HepG2 (cell line): ENCODE results near the gene NAPB. TPM values are rescaled to one million over a fixed set of nuclear protein-coding genes. Genes with fewer than 3 reads are reported as not detected.

Experiments used
- ARID5B ChIP-seq: IDR thresholded peaks from 2 replicates; pipeline ENCODE4 v1.4.0; 2020; ENCODE audit warnings: mild to moderate bottlenecking, missing genetic modification reagents
- ARNT ChIP-seq: fragments of 450-650 bp; IDR thresholded peaks from 2 replicates; pipeline ENCODE4 v1.6.1; 2017
- FOSL2 ChIP-seq: sonication (generic); formaldehyde crosslinking; IDR thresholded peaks from 2 replicates; pipeline ENCODE4 v1.4.0; 2020; ENCODE audit warnings: missing genetic modification reagents
- FOXK2 ChIP-seq: fragments of 450-650 bp; IDR thresholded peaks from 2 replicates; pipeline ENCODE4 v1.6.1; 2016
- FOXP1 ChIP-seq, 2 experiments: fragments of 450-650 bp in 1 of 2; IDR thresholded peaks; 2 replicates each; pipeline ENCODE4 v1.6.1; 2017 to 2018; ENCODE audit warnings: antibody characterized with exemption in 1 of 2
- HMGA1 ChIP-seq: sonication (generic); formaldehyde crosslinking; conservative IDR thresholded peaks from 2 replicates; pipeline ENCODE4 v1.4.0; 2020; ENCODE audit warnings: missing genetic modification reagents
- ISX ChIP-seq: sonication (generic); formaldehyde crosslinking; conservative IDR thresholded peaks from 2 replicates; pipeline ENCODE4 v1.5.0; 2020; ENCODE audit warnings: missing genetic modification reagents
- MEIS2 ChIP-seq: sonication (generic); formaldehyde crosslinking; IDR thresholded peaks from 2 replicates; pipeline ENCODE4 v1.9.0; 2021; ENCODE audit warnings: mild to moderate bottlenecking, missing genetic modification reagents
- MXI1 ChIP-seq: IDR thresholded peaks from 3 replicates; pipeline ENCODE4 v1.6.1; 2012; ENCODE audit warnings: low read depth, low read length, inconsistent platforms, borderline replicate concordance
- SALL1 ChIP-seq: sonication (generic); formaldehyde crosslinking; IDR thresholded peaks from 2 replicates; pipeline ENCODE4 v1.8.0; 2022; ENCODE audit warnings: mild to moderate bottlenecking, missing genetic modification reagents
- SAP130 ChIP-seq: IDR thresholded peaks from 2 replicates; pipeline ENCODE4 v1.6.1; 2016; ENCODE audit warnings: low read depth
- STAG1 ChIP-seq: sonication (generic); formaldehyde crosslinking; IDR thresholded peaks from 2 replicates; pipeline ENCODE4 v1.4.0; 2020; ENCODE audit warnings: missing genetic modification reagents
- ZMYM3 ChIP-seq: sonication (generic); formaldehyde crosslinking; IDR thresholded peaks from 2 replicates; pipeline ENCODE4 v1.5.1; 2020; ENCODE audit warnings: mild to moderate bottlenecking, missing genetic modification reagents
- ZNF276 ChIP-seq: sonication (generic); formaldehyde crosslinking; IDR thresholded peaks from 2 replicates; pipeline ENCODE4 v1.4.0; 2020; ENCODE audit warnings: mild to moderate bottlenecking, low read depth, missing genetic modification reagents
- ZNF280B ChIP-seq: sonication (generic); formaldehyde crosslinking; IDR thresholded peaks from 2 replicates; pipeline ENCODE4 v1.5.0; 2020; ENCODE audit warnings: missing genetic modification reagents, mild to moderate bottlenecking, borderline replicate concordance
- ZNF512B ChIP-seq: sonication (generic); formaldehyde crosslinking; IDR thresholded peaks from 2 replicates; pipeline ENCODE4 v1.5.1; 2020; ENCODE audit warnings: missing genetic modification reagents, mild to moderate bottlenecking, borderline replicate concordance
- ZNF879 ChIP-seq: sonication (generic); formaldehyde crosslinking; IDR thresholded peaks from 2 replicates; pipeline ENCODE4 v1.8.1; 2023; ENCODE audit warnings: missing genetic modification reagents
- ZSCAN5A ChIP-seq: sonication (generic); formaldehyde crosslinking; IDR thresholded peaks from 2 replicates; pipeline ENCODE4 v1.8.0; 2022; ENCODE audit warnings: mild to moderate bottlenecking, missing genetic modification reagents, borderline replicate concordance
- polyA plus RNA-seq, 8 experiments: library from polyadenylated mRNA; depleted of rRNA in 3 of 8; stranded (reverse) in 7 of 8; unstranded in 1 of 8; fragments of >200 nt; fragmentation: Illumina TruSeq in 4 of 8; extraction: Trizol in 4 of 8; gene quantifications; 2 replicates each; pipeline versions ENCODE4 v1.2.1 to v1.2.3, GENCODE V29; 2011 to 2016; ENCODE audit warnings: low read depth in 4 of 8, missing spikeins in 1 of 8, mixed read lengths in 1 of 8; ENCODE audit not compliant: insufficient read depth in 1 of 8
- total RNA-seq, 5 experiments: library from RNA; depleted of rRNA; stranded (reverse); fragments of >200 nt; fragmentation: Illumina TruSeq; extraction: Trizol; gene quantifications; 2 replicates each; pipeline ENCODE4 v1.2.3, GENCODE V29; 2016; ENCODE audit warnings: low read depth in 1 of 5
- TF ChIP-seq, protein P1 (sequence below): sonication (generic); formaldehyde crosslinking; IDR thresholded peaks from 2 replicates; pipeline ENCODE4 v1.5.0; 2020; ENCODE audit warnings: mild to moderate bottlenecking, low read depth, missing genetic modification reagents, borderline replicate concordance

Gene NAPB
- total and polyA plus RNA-seq, 2 of the 13 experiments (the other 11 are each of a cell fraction or from before 2014, with no cell fraction given) = 15.2 to 16.1 TPM

DNA sequence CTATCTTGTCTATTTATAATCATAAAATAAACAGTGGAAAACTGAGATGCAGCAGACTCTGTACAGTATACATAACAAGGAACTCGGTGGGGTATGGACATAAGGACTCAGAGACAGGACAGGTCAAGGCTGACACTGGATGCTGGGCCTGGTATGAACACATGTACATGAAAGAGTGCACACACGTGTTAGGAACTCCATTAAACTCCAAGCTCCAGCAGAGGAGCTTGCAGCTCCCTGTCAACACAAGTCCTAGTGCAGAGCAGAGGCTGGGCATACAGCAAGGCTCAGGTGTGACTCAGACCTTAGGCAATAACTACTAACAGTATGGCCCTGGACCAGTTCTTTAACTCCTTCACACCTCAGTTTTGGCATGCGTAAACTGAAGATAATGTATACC is 17.1 kb downstream of the NAPB start (continued):
- TF ChIP-seq ARID5B (CRISPR knock-in tag) (no peak), HMGA1 (no peak), STAG1 (no peak), FOSL2 (CRISPR knock-in tag) (peak; percentile 91), ZNF276 (CRISPR knock-in tag) (no peak), ZNF280B (CRISPR knock-in tag) (no peak), ZMYM3 (CRISPR knock-in tag) (no peak), ZNF512B (CRISPR knock-in tag) (no peak), ARNT (no peak), ZSCAN5A (CRISPR knock-in tag) (no peak), ISX (CRISPR knock-in tag) (no peak), FOXP1 (IDR thresholded peaks at IDR 0.05) (no peak), FOXP1 (CRISPR knock-in tag; IDR thresholded peaks at IDR 0.05) (0 out of 2 replicates have a peak, but pooled peaks have one; percentile 15), MXI1 (peak; percentile 68; the same call in 1 of the 3 replicates), FOXK2 (no peak), MEIS2 (CRISPR knock-in tag) (no peak), ZNF879 (no peak), SALL1 (CRISPR knock-in tag) (peak; percentile 37; the same call in 1 of the 2 replicates), SAP130 (CRISPR knock-in tag) (peak; percentile 50; the same call in 1 of the 2 replicates)
- TF ChIP-seq, protein P1, sequence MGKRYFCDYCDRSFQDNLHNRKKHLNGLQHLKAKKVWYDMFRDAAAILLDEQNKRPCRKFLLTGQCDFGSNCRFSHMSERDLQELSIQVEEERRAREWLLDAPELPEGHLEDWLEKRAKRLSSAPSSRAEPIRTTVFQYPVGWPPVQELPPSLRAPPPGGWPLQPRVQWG (CRISPR knock-in tag) = no peak
